Endothelial cell of umbilical vein (primary cell): ENCODE results near the gene RPS6KA5. TPM values are rescaled to one million over a fixed set of nuclear protein-coding genes. Genes with fewer than 3 reads are reported as not detected.

Experiments
- BruUV-seq: library from RNA; stranded (reverse); fragments of 400-500 nt; replicated peaks from 2 replicates; lab custom pipeline; 2021; lab: Mats Ljungman, UMichigan
- CTCF ChIA-PET: fragments of 300-600, 350-600 bp; sonication (Branson Sonifier 250); formaldehyde crosslinking; loops from one replicate; lab custom pipeline; 2021; ENCODE audit warnings: antibody characterized with exemption, inconsistent platforms; lab: Charles Lee
- POLR2A ChIA-PET: fragments of 300-600, 350-600 bp; sonication (Branson Sonifier 250); formaldehyde crosslinking; loops from one replicate; lab custom pipeline; 2021; ENCODE audit warnings: antibody characterized with exemption, inconsistent platforms; lab: Charles Lee
- DNase-seq: peaks from one replicate; pipeline ENCODE4 v3.0.0-alpha.2; 2011; ENCODE audit warnings: low read depth, low spot score
- FAIRE-seq: peaks from 2 replicates; lab custom pipeline; 2011; peaks lifted over from hg19 to GRCh38; lab: Jason Lieb, UNC
- H2AFZ ChIP-seq: 2 replicates; pipeline ENCODE4 v1.6.0; 2012; ENCODE audit warnings: low read depth, low read length, control low read depth, inconsistent platforms
- H3K27ac ChIP-seq: 2 replicates; pipeline ENCODE4 v1.5.1; 2011; ENCODE audit warnings: low read depth, mild to moderate bottlenecking, control low read depth, low read length, moderate library complexity; ENCODE audit not compliant: insufficient read depth
- H3K27me3 ChIP-seq, 2 experiments: 2 replicates each; pipeline versions ENCODE4 v1.6.0 to v1.6.1; 2011; ENCODE audit warnings: low read length in 2 of 2, mixed read lengths in 1 of 2; ENCODE audit not compliant: control insufficient read depth in 2 of 2, insufficient read depth in 2 of 2
- H3K36me3 ChIP-seq, 2 experiments: 2 replicates in 1 of 2; 3 replicates in 1 of 2; pipeline ENCODE4 v1.5.1; 2011; ENCODE audit warnings: low read length in 2 of 2, mild to moderate bottlenecking in 1 of 2, moderate library complexity in 1 of 2; ENCODE audit not compliant: control insufficient read depth in 2 of 2, insufficient read depth in 2 of 2; ENCODE audit errors: extremely low read depth in 1 of 2
- H3K4me1 ChIP-seq: 3 replicates; pipeline ENCODE4 v1.5.1; 2011; ENCODE audit warnings: mild to moderate bottlenecking, low read length; ENCODE audit not compliant: control insufficient read depth, insufficient read depth; ENCODE audit errors: extremely low read depth
- H3K4me2 ChIP-seq: 2 replicates; pipeline ENCODE4 v1.6.1; 2011; ENCODE audit warnings: low read length, control low read depth, mixed read lengths; ENCODE audit not compliant: insufficient read depth
- H3K4me3 ChIP-seq, 3 experiments: fragments of 200-600 bp in 1 of 3; sonication (generic), shearing (Covaris generic) in 1 of 3; replicated peaks in 1 of 3; 2 replicates each; pipeline ENCODE4 v1.5.1; 2011 to 2016; ENCODE audit warnings: control low read depth in 3 of 3, low read length in 3 of 3, mild to moderate bottlenecking in 2 of 3, inconsistent platforms in 1 of 3, low read depth in 1 of 3, moderate library complexity in 1 of 3; ENCODE audit not compliant: insufficient read depth in 1 of 3
- H3K79me2 ChIP-seq: 2 replicates; pipeline ENCODE4 v1.6.0; 2012; ENCODE audit warnings: low read length, inconsistent platforms; ENCODE audit not compliant: control insufficient read depth, insufficient read depth
- H3K9ac ChIP-seq: replicated peaks from 2 replicates; pipeline ENCODE3; 2011; ENCODE audit warnings: low read length, control low read depth; ENCODE audit not compliant: insufficient read depth; ENCODE audit errors: extremely low read depth
- H3K9me1 ChIP-seq: replicated peaks from 3 replicates; pipeline ENCODE4 v1.6.0; 2011; ENCODE audit warnings: mild to moderate bottlenecking, low read length; ENCODE audit not compliant: control insufficient read depth, insufficient read depth; ENCODE audit errors: extremely low read depth
- H3K9me3 ChIP-seq: replicated peaks from 2 replicates; pipeline ENCODE4 v1.5.1; 2012; ENCODE audit warnings: low read length, inconsistent platforms; ENCODE audit not compliant: control insufficient read depth, insufficient read depth
- H4K20me1 ChIP-seq: replicated peaks from 2 replicates; pipeline ENCODE3; 2011; ENCODE audit warnings: mild to moderate bottlenecking, low read length; ENCODE audit not compliant: control insufficient read depth, insufficient read depth; ENCODE audit errors: extremely low read depth
- CTCF ChIP-seq, 2 donors: IDR thresholded peaks; 1 replicate in 1 of 2; 2 replicates in 1 of 2; pipeline ENCODE4 v1.5.1; 2011; ENCODE audit warnings: low read length in 2 of 2, mild to moderate bottlenecking in 2 of 2, moderate library complexity in 2 of 2, control low read depth in 1 of 2, inconsistent platforms in 1 of 2, low read depth in 1 of 2; ENCODE audit not compliant: insufficient read depth in 1 of 2; ENCODE audit errors: extremely low read depth in 1 of 2
- EZH2 ChIP-seq: IDR thresholded peaks from 2 replicates; pipeline ENCODE4 v1.6.1; 2012; ENCODE audit warnings: borderline replicate concordance, low read depth, mild to moderate bottlenecking, moderate library complexity, low read length, inconsistent platforms; ENCODE audit not compliant: severe bottlenecking
- FOS ChIP-seq: IDR thresholded peaks from 2 replicates; pipeline ENCODE4 v1.6.1; 2011; ENCODE audit warnings: mild to moderate bottlenecking, low read length, moderate library complexity, borderline replicate concordance; ENCODE audit not compliant: insufficient read depth
- GATA2 ChIP-seq: IDR thresholded peaks from 2 replicates; pipeline ENCODE4 v1.7.0; 2011; ENCODE audit warnings: low read depth, mild to moderate bottlenecking, moderate library complexity, mixed read lengths, low read length; ENCODE audit not compliant: insufficient read length, insufficient read depth
- JUN ChIP-seq: IDR thresholded peaks from 2 replicates; pipeline ENCODE4 v1.6.1; 2011; ENCODE audit warnings: borderline replicate concordance, low read depth; ENCODE audit not compliant: insufficient read length, insufficient read depth
- MYC ChIP-seq: IDR thresholded peaks from one replicate; pipeline ENCODE4 v1.6.1; 2011; ENCODE audit warnings: mild to moderate bottlenecking, low read depth, low read length
- POLR2A ChIP-seq: IDR thresholded peaks from 2 replicates; pipeline ENCODE4 v1.6.1; 2012; ENCODE audit warnings: low read depth, mild to moderate bottlenecking, control low read depth, low read length
- POLR2AphosphoS5 ChIP-seq: IDR thresholded peaks from 2 replicates; pipeline ENCODE4 v1.6.1; 2012; ENCODE audit warnings: low read depth, mild to moderate bottlenecking, control low read depth, low read length, moderate library complexity; ENCODE audit not compliant: insufficient read depth
- dilution Hi-C: fragments of 300-500 bp; cut with MboI; formaldehyde crosslinking; loops from one replicate; pipeline ENCODE4 v1.15.0; 2019; ENCODE audit warnings: low sequenced_read_pairs; ENCODE audit not compliant: extremely low pct_ligation_motif_present
- intact Hi-C: fragments of 100-400 bp; cut with micrococcal nuclease; formaldehyde crosslinking; loops from one replicate; pipeline ENCODE4 v1.10.0; 2022
- polyA plus RNA-seq, 4 experiments: library from polyadenylated mRNA; depleted of rRNA in 3 of 4; stranded (reverse) in 3 of 4; unstranded in 1 of 4; fragments of >200 nt; gene quantifications; 2 replicates each; pipeline versions ENCODE4 v1.2.1 to v1.2.3, GENCODE V29; 2011 to 2012; ENCODE audit warnings: missing spikeins in 1 of 4
- total RNA-seq: library from RNA; stranded (reverse); gene quantifications from 2 replicates; pipeline ENCODE4 v1.2.3, GENCODE V29; 2021

RPS6KA5 gene
- total and polyA plus RNA-seq, 2 donors (not counting 3 experiments of a cell fraction or from before 2014, with no cell fraction given): 2.9 to 5.4 TPM

- Histone ChIP-seq H3K27me3 (no peaks in the 10 kb centered on the region), H3K27ac (no peak overlapping the region), H3K79me2 (no peaks in the 10 kb centered on the region), H3K4me2 (no peak overlapping the region), H3K9me1 (no peaks in the 10 kb centered on the region), H3K9me3 (no peaks in the 10 kb centered on the region), H3K36me3 (no peaks in the 10 kb centered on the region), H3K4me1 (no peaks in the 10 kb centered on the region), H2AFZ (no peak overlapping the region), H3K9ac (no peak overlapping the region), H4K20me1 (no peaks in the 10 kb centered on the region), H3K4me3 (no peak overlapping the region)
- no TSS peak for BruUV-seq
- dilution Hi-C loops: no loop called here
- ChIA-PET POLR2A (no interaction called here), CTCF (no interaction called here)
- no peak for FAIRE-seq
- no peak for DNase-seq
- intact Hi-C loops: no loop called here
- TF ChIP-seq JUN (no peak), GATA2 (no peak), EZH2 (no peak), POLR2A (no peak), MYC (no peak), CTCF (IDR thresholded peaks at IDR 0.05; ENCODE audit: extremely low read depth in 1 of 2, insufficient read depth in 1 of 2, low read depth in 1 of 2, low read length in 2 of 2) (no peak), FOS (no peak), POLR2AphosphoS5 (no peak)
Observed at GRCh38 chr14:90990141-90990540, 70.3 kb downstream of the RPS6KA5 start.
